Type B pancreatic cell (in vitro differentiated cells): ENCODE data around the gene NANS. TPM values are rescaled to one million over a fixed set of nuclear protein-coding genes. Genes with fewer than 3 reads are reported as not detected.

ENCODE experiments used
- DNase-seq: peaks from one replicate; pipeline ENCODE4 v3.0.0; 2021; ENCODE audit warnings: mixed read lengths; ENCODE audit not compliant: unreplicated experiment; ENCODE audit errors: extremely low spot score
- H3K27ac Mint-ChIP-seq: 2 replicates; pipeline ENCODE4 v1.8.0; 2021; ENCODE audit warnings: mild to moderate bottlenecking, mixed read lengths
- H3K27me3 Mint-ChIP-seq: 2 replicates; pipeline ENCODE4 v1.8.0; 2021; ENCODE audit warnings: mixed read lengths
- H3K36me3 Mint-ChIP-seq: 2 replicates; pipeline ENCODE4 v1.8.0; 2021; ENCODE audit warnings: mixed read lengths
- H3K4me1 Mint-ChIP-seq: one replicate; pipeline ENCODE4 v1.8.0; 2021; ENCODE audit warnings: mixed read lengths; ENCODE audit not compliant: unreplicated experiment
- H3K4me3 Mint-ChIP-seq: 2 replicates; pipeline ENCODE4 v1.8.0; 2021; ENCODE audit warnings: mild to moderate bottlenecking, mixed read lengths
- H3K9me3 Mint-ChIP-seq: 2 replicates; pipeline ENCODE4 v1.8.0; 2021; ENCODE audit warnings: mixed read lengths
- CTCF ChIP-seq: fragments of 200-600 bp; sonication (generic); conservative IDR thresholded peaks from 2 replicates; pipeline ENCODE4 v1.5.0; 2021; ENCODE audit warnings: antibody characterized with exemption, mild to moderate bottlenecking
- total RNA-seq: library from RNA; stranded (reverse); gene quantifications from 2 replicates; pipeline ENCODE4 v1.2.1, GENCODE V29; 2021; ENCODE audit warnings: low replicate concordance

The NANS gene
- total RNA-seq, 1 donor from 2014 or later: 44.6 TPM

- Mint-ChIP-seq H3K36me3 (peaks cover 18% of the 10 kb centered on the region), H3K4me1 (peaks cover 4% of the 10 kb centered on the region), H3K27ac (no peak overlapping the region), H3K4me3 (no peak overlapping the region), H3K27me3 (no peaks in the 10 kb centered on the region), H3K9me3 (no peaks in the 10 kb centered on the region)
- TF ChIP-seq CTCF: no peak
- DNase-seq: peak; percentile 34
Observed at GRCh38 chr9:98020476-98021145, 35.9 kb upstream of the NANS start.

GRCh38 chr9:98021306-98022040 lies 35.1 kb upstream of the NANS start:
- Mint-ChIP-seq H3K4me1 (peaks cover 4% of the 10 kb centered on the region), H3K27me3 (no peaks in the 10 kb centered on the region), H3K27ac (no peak overlapping the region), H3K4me3 (no peak overlapping the region), H3K36me3 (peaks cover 10% of the 10 kb centered on the region), H3K9me3 (no peaks in the 10 kb centered on the region)
- no peak for TF ChIP-seq CTCF
- no peak for DNase-seq

GRCh38 chr9:98022447-98022846 lies 34.1 kb upstream of the NANS start:
- TF ChIP-seq CTCF: no peak
- H3K4me3 Mint-ChIP-seq: no peak overlapping the region
- H3K36me3 Mint-ChIP-seq: peaks cover 6% of the 10 kb centered on the region
- no peaks in the 10 kb centered on the region for H3K27me3 Mint-ChIP-seq
- H3K27ac Mint-ChIP-seq: no peak overlapping the region
- H3K4me1 Mint-ChIP-seq: peaks cover 4% of the 10 kb centered on the region
- DNase-seq: no peak
- no peaks in the 10 kb centered on the region for H3K9me3 Mint-ChIP-seq

- DNase-seq: no peak
- peaks cover 4% of the 10 kb centered on the region for H3K4me1 Mint-ChIP-seq
- no peak overlapping the region for H3K4me3 Mint-ChIP-seq
- H3K27me3 Mint-ChIP-seq: no peaks in the 10 kb centered on the region
- no peaks in the 10 kb centered on the region for H3K36me3 Mint-ChIP-seq
- H3K27ac Mint-ChIP-seq: no peak overlapping the region
- no peak for TF ChIP-seq CTCF
- no peaks in the 10 kb centered on the region for H3K9me3 Mint-ChIP-seq
Observed at GRCh38 chr9:98024702-98025101, 31.8 kb upstream of the NANS start.

GRCh38 chr9:98031169-98031568 lies 25.4 kb upstream of the NANS start:
- H3K4me1 Mint-ChIP-seq: no peaks in the 10 kb centered on the region
- H3K27ac Mint-ChIP-seq: no peak overlapping the region
- H3K9me3 Mint-ChIP-seq: no peaks in the 10 kb centered on the region
- TF ChIP-seq CTCF: no peak
- peaks cover 3% of the 10 kb centered on the region for H3K27me3 Mint-ChIP-seq
- no peak for DNase-seq
- H3K36me3 Mint-ChIP-seq: no peaks in the 10 kb centered on the region
- H3K4me3 Mint-ChIP-seq: no peak overlapping the region
